DMS53 treated with DMSO at 0.1 percent for 48 hours (cell line): ENCODE results near the gene ADAM22.
"Not testable (repeated sequence)": the region's sequence is repeated elsewhere in the genome, so short reads cannot be mapped to it uniquely, and the experiment has no call there.

Experiments
- DNase-seq: peaks from one replicate; lab custom pipeline; 2025; ENCODE audit not compliant: unreplicated experiment; lab: John Stamatoyannopoulos, UW

The ADAM22 gene

GRCh38 chr7:88153378-88153777 lies 219.3 kb downstream of the ADAM22 start:
- DNase-seq, result no peak

- no peak for DNase-seq
Measured at GRCh38 chr7:88155756-88156155, 221.7 kb downstream of the ADAM22 start.

- no peak for DNase-seq
Measured at GRCh38 chr7:88156356-88156755, 222.3 kb downstream of the ADAM22 start.

- DNase-seq, result not testable (repeated sequence)
Measured at GRCh38 chr7:88159741-88160140, 225.7 kb downstream of the ADAM22 start.

GRCh38 chr7:88165697-88166096 lies 231.6 kb downstream of the ADAM22 start:
- DNase-seq, result no peak

- DNase-seq, result no peak
Measured at GRCh38 chr7:88167223-88167622, 233.2 kb downstream of the ADAM22 start.

- no peak for DNase-seq
Measured at GRCh38 chr7:88167721-88168120, 233.7 kb downstream of the ADAM22 start.

GRCh38 chr7:88169717-88170320 lies 235.8 kb downstream of the ADAM22 start:
- DNase-seq, result peak; percentile 42

- no peak for DNase-seq
Measured at GRCh38 chr7:88172842-88173241, 238.8 kb downstream of the ADAM22 start.

- no peak for DNase-seq
Measured at GRCh38 chr7:88176190-88176589, 242.1 kb downstream of the ADAM22 start.

- no peak for DNase-seq
Measured at GRCh38 chr7:88183051-88183450, 249.0 kb downstream of the ADAM22 start.

GRCh38 chr7:88184848-88185304 lies 250.8 kb downstream of the ADAM22 start:
- DNase-seq, result no peak

GRCh38 chr7:88185650-88186049 lies 251.6 kb downstream of the ADAM22 start:
- no peak for DNase-seq

- no peak for DNase-seq
Measured at GRCh38 chr7:88191911-88192310, 257.9 kb downstream of the ADAM22 start.

- no peak for DNase-seq
Measured at GRCh38 chr7:88200261-88200660, 266.2 kb downstream of the ADAM22 start.

- peak; percentile 28 for DNase-seq
Measured at GRCh38 chr7:88200789-88201188, 266.7 kb downstream of the ADAM22 start.

GRCh38 chr7:88201305-88201704 lies 267.3 kb downstream of the ADAM22 start:
- DNase-seq, result peak; percentile 18

- DNase-seq, result no peak
Measured at GRCh38 chr7:88202278-88202677, 268.2 kb downstream of the ADAM22 start.

GRCh38 chr7:88202799-88203198 lies 268.7 kb downstream of the ADAM22 start:
- DNase-seq, result no peak

GRCh38 chr7:88203401-88203800 lies 269.4 kb downstream of the ADAM22 start:
- no peak for DNase-seq

- DNase-seq, result no peak
Measured at GRCh38 chr7:88204525-88205110, 270.6 kb downstream of the ADAM22 start.

- no peak for DNase-seq
Measured at GRCh38 chr7:88205179-88205578, 271.1 kb downstream of the ADAM22 start.

- no peak for DNase-seq
Measured at GRCh38 chr7:88206254-88206653, 272.2 kb downstream of the ADAM22 start.
